GM19452 (cell line): ENCODE results near the gene COL24A1.
"Not testable (repeated sequence)": the region's sequence is repeated elsewhere in the genome, so short reads cannot be mapped to it uniquely, and the experiment has no call there.

Source experiments
- ATAC-seq: cut with Tn5 transposase; IDR thresholded peaks from one replicate; pipeline ENCODE4 v1.9.1; 2021; ENCODE audit not compliant: unreplicated experiment

The COL24A1 gene

GRCh38 chr1:85822696-85823095, 333.9 kb downstream of the COL24A1 start:
- no peak for ATAC-seq

- ATAC-seq = no peak
Observed at GRCh38 chr1:85818371-85818770, 338.2 kb downstream of the COL24A1 start.

DNA sequence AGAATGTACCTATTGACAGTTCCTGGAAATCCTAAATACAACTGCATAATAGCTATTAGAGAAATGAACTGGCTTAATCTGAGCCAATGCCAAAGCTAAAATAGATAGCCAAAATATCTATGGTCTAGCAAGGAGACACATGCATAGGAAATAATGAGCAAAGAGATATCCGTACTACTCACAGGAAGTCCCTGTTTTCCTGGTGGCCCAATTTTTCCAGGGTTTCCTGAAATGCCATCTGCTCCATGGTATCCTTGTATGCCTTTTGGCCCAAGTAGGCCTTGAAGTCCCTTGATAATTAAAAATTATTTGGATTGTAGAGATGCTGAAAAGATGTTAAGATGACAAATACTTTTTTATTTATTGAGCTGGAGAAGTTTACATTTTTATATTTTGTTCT, 340.0 kb downstream of the COL24A1 start:
- no peak for ATAC-seq

DNA sequence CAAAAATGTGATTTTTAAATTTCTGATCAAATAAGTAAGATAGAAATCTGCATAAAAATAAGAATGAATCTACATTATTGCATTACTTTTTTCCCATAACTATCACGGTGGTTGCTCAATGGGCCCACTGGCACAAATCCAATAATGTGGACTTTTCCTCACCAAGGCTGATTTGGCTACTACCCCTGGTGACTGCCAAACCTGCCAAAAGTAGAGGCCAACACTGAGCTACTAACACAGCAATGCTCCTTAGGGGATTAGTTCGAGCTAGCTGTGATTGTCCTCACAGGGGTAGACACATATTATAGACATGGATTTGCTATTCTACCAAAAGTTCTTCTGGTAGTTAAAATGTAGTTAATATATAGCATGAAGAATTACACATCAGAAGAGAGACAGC, 340.7 kb downstream of the COL24A1 start:
- ATAC-seq = no peak

DNA sequence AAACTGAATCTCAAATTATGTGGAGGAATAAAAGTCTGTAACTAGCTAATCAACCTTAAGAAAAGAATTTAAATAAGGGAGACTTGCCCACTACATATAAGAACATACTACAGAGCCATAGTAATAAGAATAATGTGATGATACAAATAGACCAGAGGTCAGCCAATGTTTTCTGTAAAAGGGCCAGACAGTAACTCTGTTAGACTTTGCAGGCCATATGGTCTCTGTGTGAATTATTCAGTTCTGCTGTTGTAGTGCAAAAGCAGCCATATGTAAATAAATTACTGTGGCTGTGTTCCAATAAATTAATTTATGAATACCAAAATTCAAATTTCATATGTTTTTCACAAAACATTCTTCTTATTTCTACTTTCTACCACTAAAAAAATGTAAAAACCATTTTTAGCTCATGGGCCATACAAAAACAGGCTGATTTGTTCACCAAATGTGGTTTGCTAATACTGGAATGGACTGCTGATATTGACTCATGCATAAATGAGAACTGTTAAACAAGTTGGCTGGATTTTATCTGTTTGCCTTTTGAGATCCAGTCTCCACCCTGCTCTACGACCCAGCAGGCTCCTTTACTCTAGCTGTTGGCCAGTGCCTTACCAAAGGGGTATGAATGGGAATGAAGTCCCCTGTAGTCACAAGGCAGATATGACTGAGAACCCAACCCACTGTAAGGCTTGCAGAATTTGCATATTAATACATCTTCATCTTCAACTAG, 350.2 kb downstream of the COL24A1 start:
- ATAC-seq = no peak

- no peak for ATAC-seq
Observed at GRCh38 chr1:85801520-85801919, 355.1 kb downstream of the COL24A1 start.

DNA sequence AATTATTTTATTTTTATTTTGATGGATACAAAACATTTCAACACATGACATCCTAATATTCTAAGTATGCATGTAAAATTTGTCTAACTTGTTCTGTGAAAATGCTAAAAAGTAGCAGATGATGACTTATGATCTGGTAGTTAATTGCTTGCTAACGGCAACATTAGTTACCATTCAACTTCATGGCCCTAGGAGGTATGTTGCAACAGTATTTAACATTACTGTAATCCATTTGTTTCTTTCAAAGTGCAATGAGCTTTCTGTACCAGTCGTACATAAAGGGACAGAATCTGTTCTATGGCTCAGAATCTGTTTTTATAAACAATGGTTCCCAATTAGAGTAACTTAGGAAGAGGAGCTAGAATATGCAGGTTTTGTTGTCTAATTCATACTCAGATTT, 356.8 kb downstream of the COL24A1 start:
- no peak for ATAC-seq

DNA sequence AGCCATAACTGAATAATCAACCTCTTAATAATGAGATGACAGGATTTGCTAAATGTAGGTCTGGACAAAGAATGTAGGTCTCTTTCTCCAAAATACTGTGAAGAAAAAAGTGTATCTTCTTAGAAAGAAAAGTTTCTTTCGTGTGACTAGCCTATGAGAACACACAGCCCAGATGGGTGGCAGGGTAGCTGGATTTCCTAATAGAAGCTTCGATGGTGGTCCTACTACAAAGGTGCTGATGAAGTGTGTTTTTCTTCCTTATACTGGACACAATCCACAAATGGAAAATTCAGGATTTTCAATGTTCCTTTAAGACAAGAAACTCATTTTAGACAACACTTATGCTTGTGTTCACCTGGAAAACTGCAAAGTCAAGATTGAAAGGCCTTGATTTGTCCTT, 358.2 kb downstream of the COL24A1 start:
- ATAC-seq = no peak

GRCh38 chr1:85777021-85777420, 379.6 kb downstream of the COL24A1 start:
- not testable (repeated sequence) for ATAC-seq

- no peak for ATAC-seq
Observed at GRCh38 chr1:85762804-85763203, 393.8 kb downstream of the COL24A1 start.

DNA sequence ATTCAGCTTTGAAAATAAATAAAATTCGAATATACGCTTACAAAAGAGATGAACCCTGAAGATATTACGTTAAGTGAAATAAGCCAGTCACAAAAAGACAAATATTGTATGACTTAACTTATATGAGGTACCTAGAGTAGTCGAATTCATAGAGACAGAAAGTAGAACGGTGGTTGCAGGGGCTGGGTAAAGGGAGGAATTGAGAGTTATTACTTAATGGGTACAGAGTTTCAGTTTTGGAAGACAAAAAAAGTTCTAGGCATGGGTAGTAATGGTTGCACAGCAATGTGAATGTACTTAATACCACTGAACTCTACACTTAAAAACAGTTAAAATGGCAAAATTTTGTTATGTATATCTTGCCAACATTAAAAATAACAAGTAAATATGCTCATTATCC, 399.7 kb downstream of the COL24A1 start:
- ATAC-seq = no peak

GRCh38 chr1:85748120-85748519, 408.5 kb downstream of the COL24A1 start:
- ATAC-seq = no peak

- ATAC-seq = no peak
Observed at GRCh38 chr1:85746777-85747176, 409.8 kb downstream of the COL24A1 start.

GRCh38 chr1:85743814-85744213, 412.8 kb downstream of the COL24A1 start:
- ATAC-seq = no peak

- no peak for ATAC-seq
Observed at GRCh38 chr1:85734931-85735330, 421.6 kb downstream of the COL24A1 start.

DNA sequence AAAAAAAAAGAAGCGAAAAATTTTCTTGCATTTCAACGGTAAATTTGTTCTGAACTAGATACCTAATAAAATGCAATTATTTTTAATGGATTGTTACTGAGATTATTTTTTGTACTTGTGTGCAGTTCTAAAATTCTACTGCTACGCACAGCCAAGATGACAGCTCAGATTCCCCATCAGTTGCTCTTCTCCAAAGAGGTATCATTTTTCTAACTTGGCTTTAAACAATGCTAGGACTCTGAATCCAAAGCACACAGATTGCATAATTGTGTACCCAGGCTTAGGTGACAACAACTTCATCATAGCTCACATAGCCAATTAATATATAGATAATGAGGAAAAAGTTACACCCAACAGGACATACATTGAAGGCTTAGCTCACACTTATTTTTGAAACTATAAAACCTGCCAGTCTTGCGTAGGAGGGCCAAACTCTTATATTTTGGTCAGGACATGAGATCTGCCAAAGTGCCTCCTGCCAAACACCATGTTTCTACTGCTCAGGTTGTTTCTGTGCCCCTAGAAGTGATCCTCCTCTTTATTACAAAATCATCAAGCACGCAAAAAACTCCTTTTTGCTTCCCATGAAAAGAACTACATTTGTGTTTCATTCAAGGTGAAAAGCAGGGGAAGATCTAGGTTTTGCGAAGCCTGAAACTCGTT, 437.8 kb downstream of the COL24A1 start:
- ATAC-seq = no peak

GRCh38 chr1:85714418-85715114, 442.0 kb downstream of the COL24A1 start:
- ATAC-seq = not testable (repeated sequence)

DNA sequence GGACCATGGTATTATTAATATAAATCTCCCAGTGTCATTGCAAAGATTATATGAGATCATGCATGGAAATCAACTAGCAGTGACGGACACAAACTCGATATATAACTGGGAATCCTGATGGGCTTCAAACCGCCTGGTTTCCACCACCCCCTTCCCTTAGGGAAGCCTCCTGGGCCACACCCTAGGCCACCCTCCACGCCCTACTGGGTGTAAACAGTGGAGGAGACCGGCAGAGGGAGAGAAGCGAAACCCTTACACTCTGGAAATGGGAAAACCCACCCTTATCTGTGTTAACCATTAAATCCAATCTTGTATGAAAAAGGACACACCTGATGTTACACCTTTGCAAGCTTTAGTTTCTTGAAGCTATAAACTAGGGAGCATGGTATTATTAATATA, 447.7 kb downstream of the COL24A1 start:
- ATAC-seq = no peak

- peak; percentile 89 for ATAC-seq
Observed at GRCh38 chr1:85707990-85708828, 448.4 kb downstream of the COL24A1 start, which contains the start of gene ZNHIT6. Gene ZNHIT6, minus strand, starts transcription at chr1:85708433. Its CDS starts 149 bp downstream, at chr1:85708284.

- peak; percentile 28 for ATAC-seq
Observed at GRCh38 chr1:85707267-85707989, 449.1 kb downstream of the COL24A1 start.
